ENCODE results near the gene AGAP4.
"Not testable (repeated sequence)": the region's sequence is repeated elsewhere in the genome, so short reads cannot be mapped to it uniquely, and the experiment has no call there.

The AGAP4 gene

GRCh38 chr10:45847400-45847799, at the start of gene AGAP4:
TSS of gene AGAP4 (minus strand) at chr10:45847500. CDS start at chr10:45847347, 153 bp downstream.
- not testable (repeated sequence) for FAIRE-seq

GRCh38 chr10:45890721-45891120, 43.4 kb upstream of the AGAP4 start:
- not testable (repeated sequence) for FAIRE-seq

GRCh38 chr10:45889539-45890230, 42.4 kb upstream of the AGAP4 start:
- not testable (repeated sequence) for FAIRE-seq

GRCh38 chr10:45882880-45883279, 35.6 kb upstream of the AGAP4 start:
- FAIRE-seq, result not testable (repeated sequence)

- not testable (repeated sequence) for FAIRE-seq
Observed at GRCh38 chr10:45865404-45865803, 18.1 kb upstream of the AGAP4 start.

GRCh38 chr10:45864264-45864663, 17.0 kb upstream of the AGAP4 start:
- not testable (repeated sequence) for FAIRE-seq

- FAIRE-seq, result not testable (repeated sequence)
Observed at GRCh38 chr10:45863632-45864031, 16.3 kb upstream of the AGAP4 start.

GRCh38 chr10:45857931-45858330, 10.6 kb upstream of the AGAP4 start:
- not testable (repeated sequence) for FAIRE-seq

- not testable (repeated sequence) for FAIRE-seq
Observed at GRCh38 chr10:45848467-45848866, 1.2 kb upstream of the AGAP4 start.

GRCh38 chr10:45822918-45823317, 24.4 kb downstream of the AGAP4 start:
- not testable (repeated sequence) for FAIRE-seq

GRCh38 chr10:45820107-45820830, 27.0 kb downstream of the AGAP4 start:
- not testable (repeated sequence) for FAIRE-seq

- no peak for FAIRE-seq
Observed at GRCh38 chr10:45819552-45819951, 27.7 kb downstream of the AGAP4 start.

GRCh38 chr10:45817912-45818311, 29.4 kb downstream of the AGAP4 start:
- no peak for FAIRE-seq

GRCh38 chr10:45817130-45817859, 30.0 kb downstream of the AGAP4 start:
- FAIRE-seq, result no peak

GRCh38 chr10:45814146-45814545, 33.2 kb downstream of the AGAP4 start:
- FAIRE-seq, result not testable (repeated sequence)

GRCh38 chr10:45812959-45813358, 34.3 kb downstream of the AGAP4 start:
- not testable (repeated sequence) for FAIRE-seq

GRCh38 chr10:45811075-45811474, 36.2 kb downstream of the AGAP4 start:
- FAIRE-seq, result no peak

- FAIRE-seq, result no peak
Observed at GRCh38 chr10:45809837-45810236, 37.5 kb downstream of the AGAP4 start.

GRCh38 chr10:45804996-45805395, 42.3 kb downstream of the AGAP4 start:
- not testable (repeated sequence) for FAIRE-seq

GRCh38 chr10:45803060-45804010, 44.0 kb downstream of the AGAP4 start:
- not testable (repeated sequence) for FAIRE-seq

GRCh38 chr10:45794761-45795160, 52.5 kb downstream of the AGAP4 start:
- FAIRE-seq, result not testable (repeated sequence)
